ENCODE results near the gene EFCAB13. TPM values are rescaled to one million over a fixed set of nuclear protein-coding genes. Genes with fewer than 3 reads are reported as not detected.

EFCAB13 gene
- total and polyA plus RNA-seq, 2 donors from 2014 or later: 2.2 to 18.8 TPM

GRCh38 chr17:47280072-47280811 is 43.5 kb upstream of the EFCAB13 start:
- Histone ChIP-seq H3K27me3 (ENCODE audit: control insufficient read depth, insufficient read depth, low read length) (no peaks in the 10 kb centered on the region), H3K9ac (ENCODE audit: low read length in 3 of 3) (peak overlapping the region in 1 of 3 donors; percentile 53), H3K27ac (ENCODE audit: low read depth in 2 of 2, low read length in 2 of 2) (peak overlapping the region; percentile 87 to 93), H3K4me1 (ENCODE audit: control insufficient read depth in 2 of 3, insufficient read depth in 2 of 3, low read depth in 1 of 3, low read length in 3 of 3) (peaks cover 3 to 41% (median 37%) of the 10 kb centered on the region in 3 donors), H3K36me3 (ENCODE audit: control insufficient read depth in 2 of 3, insufficient read depth in 3 of 3, low read length in 3 of 3) (no peaks in the 10 kb centered on the region), H3K4me3 (ENCODE audit: low read length in 3 of 3) (no peak overlapping the region), H3K9me3 (ENCODE audit: control insufficient read depth in 2 of 3, insufficient read depth in 1 of 3, low read length in 3 of 3) (no peaks in the 10 kb centered on the region)
- no peak for FAIRE-seq
- TF ChIP-seq, protein P1, sequence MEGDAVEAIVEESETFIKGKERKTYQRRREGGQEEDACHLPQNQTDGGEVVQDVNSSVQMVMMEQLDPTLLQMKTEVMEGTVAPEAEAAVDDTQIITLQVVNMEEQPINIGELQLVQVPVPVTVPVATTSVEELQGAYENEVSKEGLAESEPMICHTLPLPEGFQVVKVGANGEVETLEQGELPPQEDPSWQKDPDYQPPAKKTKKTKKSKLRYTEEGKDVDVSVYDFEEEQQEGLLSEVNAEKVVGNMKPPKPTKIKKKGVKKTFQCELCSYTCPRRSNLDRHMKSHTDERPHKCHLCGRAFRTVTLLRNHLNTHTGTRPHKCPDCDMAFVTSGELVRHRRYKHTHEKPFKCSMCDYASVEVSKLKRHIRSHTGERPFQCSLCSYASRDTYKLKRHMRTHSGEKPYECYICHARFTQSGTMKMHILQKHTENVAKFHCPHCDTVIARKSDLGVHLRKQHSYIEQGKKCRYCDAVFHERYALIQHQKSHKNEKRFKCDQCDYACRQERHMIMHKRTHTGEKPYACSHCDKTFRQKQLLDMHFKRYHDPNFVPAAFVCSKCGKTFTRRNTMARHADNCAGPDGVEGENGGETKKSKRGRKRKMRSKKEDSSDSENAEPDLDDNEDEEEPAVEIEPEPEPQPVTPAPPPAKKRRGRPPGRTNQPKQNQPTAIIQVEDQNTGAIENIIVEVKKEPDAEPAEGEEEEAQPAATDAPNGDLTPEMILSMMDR (IDR thresholded peaks at IDR 0.05; ENCODE audit: borderline replicate concordance, extremely low read depth, insufficient read depth): no peak
- intact Hi-C loops (cut with DNase I): no loop called here
- peak; percentile 55 to 90 (median 67) for DNase-seq

DNA sequence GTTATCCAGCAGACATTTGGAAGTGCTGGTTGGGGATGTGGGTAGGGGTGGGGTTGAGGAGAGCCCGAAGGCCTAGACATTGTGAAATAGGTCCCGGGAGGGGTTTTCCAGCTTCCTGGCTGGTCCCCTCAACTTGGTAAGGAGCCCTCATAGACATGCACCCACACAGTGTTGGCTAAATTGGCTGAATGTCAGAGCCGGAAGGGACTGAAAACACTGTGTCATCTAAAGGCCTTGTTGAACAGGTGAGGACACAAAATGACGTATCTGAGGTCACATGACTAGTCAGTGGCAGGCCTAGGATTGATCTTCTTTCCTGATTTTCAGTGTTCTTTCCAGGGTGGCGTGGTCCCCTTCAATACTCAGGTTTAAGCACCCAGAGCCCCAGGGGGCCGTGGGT is 42.5 kb upstream of the EFCAB13 start:
- no peak overlapping the region for H3K4me3 ChIP-seq (ENCODE audit: low read length in 3 of 3)

GRCh38 chr17:47285003-47285402 is 38.8 kb upstream of the EFCAB13 start:
- Histone ChIP-seq H3K9me3 (ENCODE audit: control insufficient read depth in 2 of 3, insufficient read depth in 1 of 3, low read length in 3 of 3) (no peaks in the 10 kb centered on the region), H3K4me1 (ENCODE audit: control insufficient read depth in 2 of 3, insufficient read depth in 2 of 3, low read depth in 1 of 3, low read length in 3 of 3) (peaks cover 0 to 4% (median 3%) of the 10 kb centered on the region in 3 donors), H3K27me3 (ENCODE audit: control insufficient read depth, insufficient read depth, low read length) (no peaks in the 10 kb centered on the region), H3K4me3 (ENCODE audit: low read length in 3 of 3) (no peak overlapping the region), H3K27ac (ENCODE audit: low read depth in 2 of 2, low read length in 2 of 2) (no peak overlapping the region), H3K9ac (ENCODE audit: low read length in 3 of 3) (no peak overlapping the region), H3K36me3 (ENCODE audit: control insufficient read depth in 2 of 3, insufficient read depth in 3 of 3, low read length in 3 of 3) (no peaks in the 10 kb centered on the region)
- FAIRE-seq (no peak), DNase-seq (no peak)
- intact Hi-C loops (cut with DNase I): no loop called here
- TF ChIP-seq, protein P1 (IDR thresholded peaks at IDR 0.05; ENCODE audit: borderline replicate concordance, extremely low read depth, insufficient read depth): no peak

More for the DNA sequence above, 42.5 kb upstream of the EFCAB13 start:
- FAIRE-seq (no peak), DNase-seq (no peak)
- Histone ChIP-seq H3K36me3 (ENCODE audit: control insufficient read depth in 2 of 3, insufficient read depth in 3 of 3, low read length in 3 of 3) (no peaks in the 10 kb centered on the region), H3K4me1 (ENCODE audit: control insufficient read depth in 2 of 3, insufficient read depth in 2 of 3, low read depth in 1 of 3, low read length in 3 of 3) (peaks cover 3 to 32% (median 27%) of the 10 kb centered on the region in 3 donors), H3K9me3 (ENCODE audit: control insufficient read depth in 2 of 3, insufficient read depth in 1 of 3, low read length in 3 of 3) (no peaks in the 10 kb centered on the region), H3K9ac (ENCODE audit: low read length in 3 of 3) (no peak overlapping the region), H3K27ac (ENCODE audit: low read depth in 2 of 2, low read length in 2 of 2) (peak overlapping the region in 1 of 2 donors; percentile 39), H3K27me3 (ENCODE audit: control insufficient read depth, insufficient read depth, low read length) (no peaks in the 10 kb centered on the region)
- intact Hi-C loops (cut with DNase I): no loop called here
- TF ChIP-seq, protein P1 (IDR thresholded peaks at IDR 0.05; ENCODE audit: borderline replicate concordance, extremely low read depth, insufficient read depth): no peak

Data from kidney (tissue), 14 donors.